GM12875 (cell line): ENCODE results near the gene GPC2.
"Not testable (repeated sequence)": the region's sequence is repeated elsewhere in the genome, so short reads cannot be mapped to it uniquely, and the experiment has no call there.

ENCODE experiments used
- H3K4me3 ChIP-seq: one replicate; pipeline ENCODE4 v1.5.1; 2011; ENCODE audit warnings: low read depth, low read length, control low read depth
- TF ChIP-seq, protein P1 (sequence below): IDR thresholded peaks from 2 replicates; pipeline ENCODE4 v1.5.1; 2011; ENCODE audit warnings: low read depth, mild to moderate bottlenecking, control low read depth, inconsistent platforms, low read length, moderate library complexity, borderline replicate concordance; ENCODE audit not compliant: insufficient read depth

The GPC2 gene

DNA sequence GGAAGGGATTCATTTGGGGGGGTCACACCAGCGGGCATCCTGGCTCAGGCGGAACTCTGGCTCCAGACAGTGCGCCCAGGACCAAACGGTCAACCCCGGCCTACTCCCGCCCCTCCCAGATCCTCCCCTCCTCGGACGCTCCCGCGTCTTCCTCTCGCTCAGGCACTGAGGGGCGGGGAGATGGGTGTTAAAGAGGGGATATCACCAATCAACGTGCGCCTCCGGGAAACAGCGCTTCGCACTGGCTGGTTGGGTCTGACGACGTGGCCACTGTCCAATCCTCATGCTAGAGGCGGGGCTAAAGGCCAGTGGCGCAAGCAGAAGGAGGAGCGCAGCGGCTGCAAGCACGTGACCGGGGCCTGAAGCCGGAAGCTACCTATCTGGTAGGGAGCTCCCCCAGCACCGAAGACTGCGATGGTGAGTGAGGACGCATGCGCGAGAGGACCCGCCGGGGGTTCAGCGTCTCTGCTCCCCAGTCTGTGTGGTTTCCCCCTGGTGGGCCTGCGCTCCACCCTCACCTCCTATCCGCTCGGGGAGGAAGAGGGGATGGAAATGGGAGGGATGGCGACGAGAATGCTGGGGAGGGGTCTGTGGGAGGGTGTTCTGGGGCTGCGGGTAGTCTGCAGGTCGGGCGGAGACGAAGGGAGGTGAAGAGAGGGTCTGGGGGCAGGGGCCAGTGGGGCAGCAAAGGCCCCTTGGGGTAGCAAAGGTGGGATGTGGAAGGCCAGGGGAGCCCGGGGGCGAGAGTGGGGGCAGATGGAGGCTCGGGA, 28.4 kb downstream of the GPC2 start, which contains the start of gene LAMTOR4:
Gene LAMTOR4, plus strand, starts transcription at position 360 of the 770 bp plus-strand sequence. Its CDS starts 55 bp downstream, at position 415.
- H3K4me3 ChIP-seq = peak within 1 kb of the TSS; percentile 84
- TF ChIP-seq, protein P1, sequence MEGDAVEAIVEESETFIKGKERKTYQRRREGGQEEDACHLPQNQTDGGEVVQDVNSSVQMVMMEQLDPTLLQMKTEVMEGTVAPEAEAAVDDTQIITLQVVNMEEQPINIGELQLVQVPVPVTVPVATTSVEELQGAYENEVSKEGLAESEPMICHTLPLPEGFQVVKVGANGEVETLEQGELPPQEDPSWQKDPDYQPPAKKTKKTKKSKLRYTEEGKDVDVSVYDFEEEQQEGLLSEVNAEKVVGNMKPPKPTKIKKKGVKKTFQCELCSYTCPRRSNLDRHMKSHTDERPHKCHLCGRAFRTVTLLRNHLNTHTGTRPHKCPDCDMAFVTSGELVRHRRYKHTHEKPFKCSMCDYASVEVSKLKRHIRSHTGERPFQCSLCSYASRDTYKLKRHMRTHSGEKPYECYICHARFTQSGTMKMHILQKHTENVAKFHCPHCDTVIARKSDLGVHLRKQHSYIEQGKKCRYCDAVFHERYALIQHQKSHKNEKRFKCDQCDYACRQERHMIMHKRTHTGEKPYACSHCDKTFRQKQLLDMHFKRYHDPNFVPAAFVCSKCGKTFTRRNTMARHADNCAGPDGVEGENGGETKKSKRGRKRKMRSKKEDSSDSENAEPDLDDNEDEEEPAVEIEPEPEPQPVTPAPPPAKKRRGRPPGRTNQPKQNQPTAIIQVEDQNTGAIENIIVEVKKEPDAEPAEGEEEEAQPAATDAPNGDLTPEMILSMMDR = no peak

DNA sequence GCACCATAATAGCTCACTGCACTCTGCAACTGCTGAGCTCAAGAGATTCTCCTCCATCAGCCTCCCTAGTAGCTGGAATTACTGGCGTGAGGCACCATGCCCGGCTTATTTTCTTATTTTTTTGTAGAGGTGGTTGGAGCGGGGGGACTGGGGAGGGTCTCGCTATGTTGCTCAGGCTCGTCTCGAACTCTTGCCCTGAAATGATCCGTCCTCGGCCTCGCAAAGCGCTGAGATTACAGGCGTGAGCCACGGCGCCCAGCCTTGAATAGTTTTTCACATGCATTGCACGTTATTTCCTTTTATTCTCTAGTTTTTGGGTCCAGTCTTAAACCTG, 29.0 kb downstream of the GPC2 start:
- peak overlapping the region; percentile 37 for H3K4me3 ChIP-seq
- TF ChIP-seq, protein P1 = no peak

DNA sequence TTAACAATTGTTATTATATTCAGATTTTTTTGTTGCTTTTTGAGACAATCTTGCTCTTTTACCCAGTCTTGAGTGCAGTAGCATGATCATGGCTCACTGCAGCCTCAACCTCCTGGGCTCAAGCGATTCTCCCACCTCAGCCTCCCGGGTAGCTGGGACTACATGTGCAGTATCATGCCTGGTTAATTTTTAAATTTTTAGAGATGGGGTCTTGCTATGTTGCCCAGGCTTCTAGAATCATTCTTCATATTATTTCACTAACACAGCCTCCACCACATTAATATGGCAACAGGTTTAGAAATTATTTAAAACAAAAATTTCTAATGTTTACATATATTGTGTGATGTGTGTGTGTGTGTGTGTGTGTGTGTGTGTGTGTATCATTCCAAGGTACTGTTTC, 29.9 kb downstream of the GPC2 start:
- no peak overlapping the region for H3K4me3 ChIP-seq
- TF ChIP-seq, protein P1 = no peak

DNA sequence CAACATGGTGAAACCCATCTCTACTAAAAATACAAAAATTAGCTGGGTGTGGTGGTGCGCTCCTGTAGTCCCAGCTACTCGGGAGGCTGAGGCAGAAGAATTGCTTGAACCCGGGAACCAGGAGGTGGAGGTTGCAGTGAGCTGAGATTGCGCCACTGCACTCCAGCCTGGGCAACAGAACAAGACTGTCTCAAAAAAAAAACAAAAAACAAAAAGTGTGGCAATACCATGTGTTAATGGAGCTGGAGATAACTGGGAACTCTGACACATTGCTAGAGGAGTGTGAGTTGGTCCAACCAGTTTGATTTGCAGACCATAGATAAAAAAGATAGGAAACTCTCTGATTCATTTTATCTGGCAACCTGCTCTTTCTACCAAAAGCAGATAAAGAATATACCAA, 30.8 kb downstream of the GPC2 start:
- not testable (repeated sequence) for H3K4me3 ChIP-seq

DNA sequence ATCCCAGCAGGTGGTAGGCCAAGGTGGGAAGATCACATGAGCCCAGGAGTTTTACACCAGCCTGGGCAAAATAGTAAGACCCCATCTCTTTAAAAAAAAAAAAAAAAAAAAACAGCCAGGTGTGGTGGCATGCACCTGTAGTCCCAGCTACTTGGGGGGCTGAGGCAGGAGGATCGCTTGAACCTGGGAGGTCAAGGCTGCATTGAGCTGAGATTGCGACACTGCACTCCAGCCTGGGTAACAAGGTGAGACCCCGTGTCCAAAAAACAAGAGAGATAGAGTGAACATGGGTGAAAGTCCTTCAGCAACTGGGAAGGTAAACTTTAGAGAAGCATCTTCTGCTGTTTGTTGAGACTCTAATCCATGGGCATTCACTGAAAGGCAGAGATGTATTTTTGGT, 34.7 kb downstream of the GPC2 start:
- TF ChIP-seq, protein P1 = no peak
- H3K4me3 ChIP-seq = no peak overlapping the region

DNA sequence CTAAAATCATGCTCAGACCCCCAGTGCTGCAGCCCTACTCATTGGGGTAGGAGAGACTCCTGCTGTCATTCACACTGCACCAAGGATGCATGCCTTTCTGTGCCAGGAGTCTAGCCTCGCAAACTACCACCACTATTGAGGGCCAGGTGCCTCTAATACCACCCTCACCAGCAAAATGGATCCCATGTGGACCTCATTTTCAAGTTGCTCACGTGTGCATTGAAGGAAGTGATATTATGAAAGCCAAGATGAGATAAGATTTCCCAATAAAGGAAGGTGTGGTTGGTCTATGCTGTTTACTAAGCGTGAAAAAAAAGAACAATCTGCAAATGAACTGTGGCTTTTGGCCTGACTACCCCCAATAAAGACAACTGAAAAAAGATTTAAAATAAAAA, 35.6 kb downstream of the GPC2 start:
- TF ChIP-seq, protein P1 = no peak
- no peak overlapping the region for H3K4me3 ChIP-seq

DNA sequence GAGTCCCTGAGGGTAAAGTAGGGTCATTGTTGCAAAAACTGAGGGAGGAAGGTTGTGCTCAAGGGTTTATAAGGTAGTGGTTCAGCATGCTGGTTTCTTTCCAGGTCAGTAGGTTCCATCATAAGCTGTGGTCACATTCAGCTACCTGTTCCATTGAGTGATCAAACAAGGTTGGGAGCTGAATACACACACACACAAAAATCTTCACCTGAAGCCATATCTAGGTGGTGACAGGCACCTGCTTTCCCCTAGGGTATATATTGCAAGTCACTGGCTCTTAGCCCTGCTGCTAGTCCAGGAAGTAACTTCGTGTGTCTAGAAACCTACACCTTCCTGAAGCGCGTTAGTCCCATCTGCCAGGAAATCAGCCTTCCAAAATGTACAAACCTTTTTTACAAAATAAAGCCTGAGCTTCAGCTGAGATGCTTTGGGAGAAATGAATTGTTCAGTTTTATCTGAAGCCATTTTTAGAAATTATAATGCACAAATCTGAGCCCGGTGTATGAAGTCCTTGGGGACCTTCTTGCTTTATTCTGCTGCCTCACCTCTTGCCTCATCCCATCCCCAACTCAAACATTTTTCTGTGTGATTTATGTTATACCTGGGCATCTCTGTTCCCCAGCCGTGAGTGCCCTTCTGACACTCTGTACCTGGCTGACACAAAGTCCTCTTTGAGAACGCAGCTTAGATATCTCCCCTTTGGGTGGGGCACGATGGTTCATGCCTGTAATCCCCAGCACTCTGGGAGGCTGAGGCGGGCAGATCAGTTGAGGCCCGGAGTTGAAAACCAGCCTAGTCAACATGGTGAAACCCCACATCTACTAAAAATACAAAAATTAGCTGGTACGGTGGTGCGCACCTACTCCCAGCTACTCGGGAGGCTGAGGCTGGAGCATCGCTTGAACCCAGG, 39.1 kb downstream of the GPC2 start:
- no peak overlapping the region for H3K4me3 ChIP-seq

More for the DNA sequence above, 39.1 kb downstream of the GPC2 start:
- TF ChIP-seq, protein P1 = no peak
